ENCODE measurements around the gene COPE. TPM values are rescaled to one million over a fixed set of nuclear protein-coding genes. Genes with fewer than 3 reads are reported as not detected.

Gene COPE
- polyA plus RNA-seq (2011; rRNA removed), result 161 and 309 TPM in 2 replicates
- polyA minus RNA-seq (2011; rRNA and poly(A)+ RNA removed), result 159 and 265 TPM in 2 replicates

DNA sequence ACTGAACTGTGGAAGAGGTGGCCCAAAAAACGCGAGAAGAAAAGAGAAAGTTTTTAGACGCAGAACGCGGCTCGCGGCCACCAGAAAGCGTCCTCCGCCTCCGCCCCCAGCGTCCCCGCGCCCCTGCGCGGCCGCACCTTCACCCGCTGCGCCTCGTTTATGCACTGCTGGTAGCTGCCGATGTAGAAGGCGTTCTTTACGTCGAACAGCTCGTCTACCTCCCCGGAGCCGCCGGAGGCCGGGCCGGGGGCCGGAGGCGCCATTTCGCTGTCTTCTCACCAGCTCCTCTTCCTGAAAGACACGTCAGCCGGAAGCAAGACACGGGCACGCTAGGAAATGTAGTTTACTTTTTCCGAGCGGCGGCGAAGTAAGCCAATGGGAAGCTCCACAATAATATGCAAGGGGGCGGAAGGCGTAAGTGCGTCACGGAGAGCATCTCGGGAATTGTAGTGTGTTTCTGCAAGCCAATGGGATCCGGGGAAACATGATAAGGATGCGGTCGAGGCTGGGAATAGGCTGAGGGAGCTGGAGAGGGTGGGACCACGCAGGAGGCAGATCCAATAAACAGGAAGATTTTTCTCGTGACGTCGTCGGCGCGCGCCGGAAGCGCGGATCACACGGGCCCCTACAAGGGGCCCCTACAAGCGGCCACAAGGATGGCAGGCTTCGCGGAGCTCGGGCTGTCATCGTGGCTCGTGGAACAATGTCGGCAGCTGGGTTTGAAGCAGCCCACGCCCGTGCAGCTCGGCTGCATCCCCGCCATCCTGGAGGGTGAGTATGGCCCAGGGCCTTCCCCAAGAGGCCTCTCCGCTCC is at the start of gene COPE, which contains the start of gene DDX49:
TSS of gene COPE (minus strand) at position 302 of the 814 bp plus-strand sequence. CDS start at position 263, 39 bp downstream.
TSS of gene DDX49 (plus strand) at position 630 of the 814 bp plus-strand sequence. CDS start at position 657, 27 bp downstream.
- ChIA-PET POLR2A (interaction anchor here (0.6 to 0.7 kb wide), 2 partner anchors 25 to 330 kb away, joined by 3 read pairs; no protein-coding TSS in a partner anchor), CTCF (interaction anchor here (1.0 to 1.8 kb wide), 3 partner anchors 10 to 68 kb away, joined by 3 to 11 read pairs (median 3); no protein-coding TSS in a partner anchor)
- Histone ChIP-seq H3K4me3 (ENCODE audit: low read depth, low read length) (peak within 1 kb of the TSS; percentile 99), H3K36me3 (ENCODE audit: control insufficient read depth, insufficient read depth, low read length) (peaks cover 22% of the 10 kb centered on the region), H3K27me3 (ENCODE audit: control insufficient read depth, insufficient read depth, low read length) (no peaks in the 10 kb centered on the region)
- peak; percentile 100 for DNase-seq (ENCODE audit: low read depth)
- TF ChIP-seq, protein P1, sequence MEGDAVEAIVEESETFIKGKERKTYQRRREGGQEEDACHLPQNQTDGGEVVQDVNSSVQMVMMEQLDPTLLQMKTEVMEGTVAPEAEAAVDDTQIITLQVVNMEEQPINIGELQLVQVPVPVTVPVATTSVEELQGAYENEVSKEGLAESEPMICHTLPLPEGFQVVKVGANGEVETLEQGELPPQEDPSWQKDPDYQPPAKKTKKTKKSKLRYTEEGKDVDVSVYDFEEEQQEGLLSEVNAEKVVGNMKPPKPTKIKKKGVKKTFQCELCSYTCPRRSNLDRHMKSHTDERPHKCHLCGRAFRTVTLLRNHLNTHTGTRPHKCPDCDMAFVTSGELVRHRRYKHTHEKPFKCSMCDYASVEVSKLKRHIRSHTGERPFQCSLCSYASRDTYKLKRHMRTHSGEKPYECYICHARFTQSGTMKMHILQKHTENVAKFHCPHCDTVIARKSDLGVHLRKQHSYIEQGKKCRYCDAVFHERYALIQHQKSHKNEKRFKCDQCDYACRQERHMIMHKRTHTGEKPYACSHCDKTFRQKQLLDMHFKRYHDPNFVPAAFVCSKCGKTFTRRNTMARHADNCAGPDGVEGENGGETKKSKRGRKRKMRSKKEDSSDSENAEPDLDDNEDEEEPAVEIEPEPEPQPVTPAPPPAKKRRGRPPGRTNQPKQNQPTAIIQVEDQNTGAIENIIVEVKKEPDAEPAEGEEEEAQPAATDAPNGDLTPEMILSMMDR (IDR thresholded peaks at IDR 0.05; ENCODE audit: insufficient read depth, low read depth, low read length), result 0 out of 2 replicates have a peak, but pooled peaks have one; percentile 11

DNA sequence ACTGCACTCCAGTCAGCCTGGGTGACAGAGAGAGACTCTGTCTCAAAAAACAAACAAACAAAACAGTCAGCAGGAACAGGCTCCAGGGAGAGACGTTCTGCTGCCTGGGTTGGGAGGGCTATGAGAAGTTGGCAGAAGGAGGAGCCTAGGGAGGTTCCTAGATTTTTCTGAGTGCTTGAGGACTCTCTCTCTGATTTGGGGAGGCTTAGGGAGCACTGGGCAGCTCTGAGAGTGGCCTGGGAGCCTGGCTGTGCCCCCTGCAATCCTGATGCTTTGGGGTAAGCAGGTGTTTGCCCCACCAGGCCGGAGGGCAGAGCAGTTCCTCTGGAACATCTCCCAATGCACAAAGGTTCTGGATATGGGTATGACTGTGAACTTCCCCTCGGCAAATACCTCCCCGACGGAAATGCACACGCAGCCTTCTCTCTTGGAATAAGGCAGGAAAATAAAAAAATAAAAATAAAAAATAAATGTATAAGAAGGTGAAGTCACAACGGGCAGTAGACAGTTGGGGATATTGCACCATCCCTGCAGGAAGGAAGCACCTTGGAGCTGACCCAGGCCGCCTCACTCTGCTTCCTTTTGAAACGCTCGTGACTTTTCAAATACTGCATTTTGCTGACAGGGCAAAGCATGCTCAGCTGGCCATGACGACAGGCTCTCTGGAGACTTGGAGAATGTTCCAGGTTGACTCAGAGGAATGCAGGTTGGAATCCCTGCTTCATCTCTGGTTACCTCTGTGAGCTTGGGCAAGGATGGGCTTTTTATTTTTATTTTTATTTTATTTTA is 48.4 kb upstream of the COPE start:
- no peak overlapping the region for H3K4me3 ChIP-seq (ENCODE audit: low read depth, low read length)
- H3K36me3 ChIP-seq (ENCODE audit: control insufficient read depth, insufficient read depth, low read length), result no peaks in the 10 kb centered on the region
- ChIA-PET CTCF (interaction anchor here (1.6 kb wide), 1 partner anchor 44 kb away, joined by 5 read pairs; no protein-coding TSS in a partner anchor), POLR2A (no interaction called here)
- no peaks in the 10 kb centered on the region for H3K27me3 ChIP-seq (ENCODE audit: control insufficient read depth, insufficient read depth, low read length)
- TF ChIP-seq, protein P1 (IDR thresholded peaks at IDR 0.05; ENCODE audit: insufficient read depth, low read depth, low read length), result no peak
- DNase-seq (ENCODE audit: low read depth), result no peak

DNA sequence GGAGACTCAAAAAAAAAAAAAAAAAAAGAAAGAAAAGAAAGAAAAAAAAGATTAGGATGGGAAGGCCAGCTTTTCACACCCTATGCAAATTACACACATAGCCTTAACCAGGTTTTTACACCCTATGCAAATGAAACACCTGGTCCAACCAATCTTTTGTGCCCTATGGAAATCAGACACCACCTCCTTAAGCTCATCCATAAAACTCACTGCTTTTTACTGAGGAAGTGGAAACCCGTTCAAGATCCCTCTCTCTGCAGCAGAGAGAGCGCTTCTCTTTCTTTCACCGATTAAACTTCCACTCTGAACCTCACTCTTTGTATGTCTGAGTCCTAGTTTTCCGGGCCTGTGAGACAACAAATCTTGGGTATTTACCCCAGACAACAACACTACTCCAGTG is 47.1 kb upstream of the COPE start:
- Histone ChIP-seq H3K27me3 (ENCODE audit: control insufficient read depth, insufficient read depth, low read length) (no peaks in the 10 kb centered on the region; the same call in none of the 2 replicates), H3K36me3 (ENCODE audit: control insufficient read depth, insufficient read depth, low read length) (no peaks in the 10 kb centered on the region), H3K4me3 (ENCODE audit: low read depth, low read length) (no peak overlapping the region)
- no peak for DNase-seq (ENCODE audit: low read depth)
- ChIA-PET CTCF (interaction anchor here (1.5 kb wide), 1 partner anchor 21 kb away, joined by 4 read pairs; no protein-coding TSS in a partner anchor), POLR2A (no interaction called here)
- TF ChIP-seq, protein P1 (IDR thresholded peaks at IDR 0.05; ENCODE audit: insufficient read depth, low read depth, low read length), result no peak

DNA sequence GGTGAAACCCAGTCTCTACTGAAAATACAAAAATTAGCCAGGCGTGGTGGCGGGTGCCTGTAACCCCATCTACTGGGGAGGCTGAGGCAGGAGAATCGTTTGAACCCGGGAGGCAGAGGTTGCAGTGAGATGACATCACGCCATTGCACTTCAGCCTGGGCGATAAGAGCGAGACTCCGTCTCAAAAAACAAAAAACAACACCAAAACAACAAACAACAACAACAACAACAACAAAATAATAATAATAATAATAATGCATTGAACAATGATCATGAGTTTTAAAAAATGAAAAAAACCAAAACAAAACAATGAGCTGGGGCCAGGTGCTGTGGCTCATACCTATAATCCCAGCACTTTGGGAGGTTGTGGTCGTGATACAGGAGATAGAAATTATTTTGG is 44.9 kb upstream of the COPE start:
- ChIA-PET POLR2A (no interaction called here), CTCF (no interaction called here)
- TF ChIP-seq, protein P1 (IDR thresholded peaks at IDR 0.05; ENCODE audit: insufficient read depth, low read depth, low read length), result no peak
- no peak for DNase-seq (ENCODE audit: low read depth)
- Histone ChIP-seq H3K4me3 (ENCODE audit: low read depth, low read length) (no peak overlapping the region), H3K27me3 (ENCODE audit: control insufficient read depth, insufficient read depth, low read length) (no peaks in the 10 kb centered on the region; the same call in none of the 2 replicates), H3K36me3 (ENCODE audit: control insufficient read depth, insufficient read depth, low read length) (no peaks in the 10 kb centered on the region)

Data from BJ (cell line).